MM.1S (cell line): ENCODE measurements around the gene PITPNM1.
"Not testable (repeated sequence)": the region's sequence is repeated elsewhere in the genome, so short reads cannot be mapped to it uniquely, and the experiment has no call there.

ENCODE experiments used
- DNase-seq: peaks from one replicate; pipeline ENCODE4 v3.0.0-alpha.2; 2015
- H2AFZ ChIP-seq: fragments of 300-600 bp; sonication (generic); 2 replicates; pipeline ENCODE4 v1.6.0; 2016; ENCODE audit warnings: antibody characterized with exemption, low read length
- H3F3A ChIP-seq: fragments of 300-600 bp; sonication (generic); 2 replicates; pipeline ENCODE4 v1.6.1; 2016; ENCODE audit warnings: mild to moderate bottlenecking, antibody characterized with exemption, low read length, moderate library complexity, mixed read lengths; ENCODE audit not compliant: insufficient read depth
- H3K27ac ChIP-seq: fragments of 300-600 bp; sonication (generic); 2 replicates; pipeline ENCODE4 v1.5.1; 2016; ENCODE audit warnings: mild to moderate bottlenecking, low read length
- H3K27me3 ChIP-seq: fragments of 300-600 bp; sonication (generic); replicated peaks from 2 replicates; pipeline ENCODE4 v1.6.0; 2016; ENCODE audit warnings: low read length; ENCODE audit not compliant: insufficient read depth
- H3K36me3 ChIP-seq: fragments of 300-600 bp; sonication (generic); replicated peaks from 2 replicates; pipeline ENCODE4 v1.6.1; 2016; ENCODE audit warnings: mild to moderate bottlenecking, low read length, mixed read lengths; ENCODE audit not compliant: insufficient read depth
- H3K4me1 ChIP-seq: fragments of 300-600 bp; sonication (generic); 2 replicates; pipeline ENCODE4 v1.6.1; 2016; ENCODE audit warnings: low read length, mixed read lengths
- H3K4me2 ChIP-seq: fragments of 300-600 bp; sonication (generic); 2 replicates; pipeline ENCODE4 v1.6.0; 2016; ENCODE audit warnings: low read depth, low read length
- H3K4me3 ChIP-seq: fragments of 300-600 bp; sonication (generic); 2 replicates; pipeline ENCODE4 v1.5.1; 2016; ENCODE audit warnings: low read length, mixed read lengths
- H3K79me2 ChIP-seq: fragments of 300-600 bp; sonication (generic); 2 replicates; pipeline ENCODE4 v1.6.1; 2016; ENCODE audit warnings: mixed run types, low read length, mixed read lengths
- H3K9ac ChIP-seq: fragments of 300-600 bp; sonication (generic); 2 replicates; pipeline ENCODE4 v1.6.1; 2016; ENCODE audit warnings: low read length, mixed read lengths
- H3K9me2 ChIP-seq: fragments of 300-600 bp; sonication (generic); replicated peaks from 2 replicates; pipeline ENCODE4 v1.6.1; 2016; ENCODE audit warnings: mild to moderate bottlenecking, low read length, mixed read lengths; ENCODE audit not compliant: insufficient read depth
- H3K9me3 ChIP-seq: fragments of 300-600 bp; sonication (generic); replicated peaks from 2 replicates; pipeline ENCODE4 v1.6.1; 2016; ENCODE audit warnings: mild to moderate bottlenecking, low read length, mixed read lengths; ENCODE audit not compliant: insufficient read depth
- H4K20me1 ChIP-seq: fragments of 300-600 bp; sonication (generic); 2 replicates; pipeline ENCODE4 v1.6.1; 2016; ENCODE audit warnings: mild to moderate bottlenecking, low read length, moderate library complexity, mixed read lengths; ENCODE audit not compliant: insufficient read depth
- EZH2 ChIP-seq: fragments of 300-600 bp; sonication (generic); optimal IDR thresholded peaks from 2 replicates; pipeline ENCODE3; 2017; ENCODE audit warnings: low read depth, mild to moderate bottlenecking, antibody characterized with exemption, low read length, mixed read lengths
- EZH2phosphoT487 ChIP-seq: fragments of 300-600 bp; sonication (generic); IDR thresholded peaks from 2 replicates; pipeline ENCODE4 v1.6.1; 2018; ENCODE audit warnings: antibody characterized with exemption, low read length
- TF ChIP-seq, protein P1 (sequence below): fragments of 300-600 bp; sonication (generic); IDR thresholded peaks from 2 replicates; pipeline ENCODE4 v1.5.1; 2016; ENCODE audit warnings: antibody characterized with exemption, low read length, mixed read lengths

The PITPNM1 gene

DNA sequence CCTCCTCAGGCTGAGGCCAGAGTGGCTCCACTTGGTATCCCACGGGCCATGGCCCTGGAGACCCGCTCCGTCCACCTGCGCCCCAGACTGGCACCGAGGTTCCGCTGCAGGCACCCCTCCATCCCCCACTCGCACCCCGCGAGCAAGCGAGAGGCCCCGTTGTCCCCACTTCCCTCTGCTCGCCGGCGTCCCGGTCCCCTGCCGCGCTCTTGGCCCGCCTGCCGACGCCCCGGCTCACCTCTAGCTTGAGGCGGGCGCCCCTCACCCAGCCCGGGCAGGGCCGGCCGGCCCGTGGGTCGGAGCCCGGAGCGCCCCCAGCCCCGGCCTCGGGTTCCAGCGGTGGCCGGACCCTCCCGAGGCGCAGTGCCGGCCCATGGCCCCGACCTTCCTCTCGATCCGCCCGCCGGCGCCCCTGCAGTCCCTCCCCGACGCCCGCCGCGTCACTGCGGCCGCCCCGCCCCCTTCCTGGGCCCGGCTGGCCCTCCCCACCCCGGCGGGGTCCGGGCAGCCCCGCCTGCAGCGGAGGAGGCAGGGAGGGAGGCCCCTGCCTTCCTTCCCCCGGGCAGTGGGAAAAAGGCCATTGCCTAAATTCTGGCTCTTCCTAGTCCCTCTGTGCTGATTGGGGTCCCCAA lies at the start of gene PITPNM1:
Gene PITPNM1 (minus strand): TSS at position 414 of the 632 bp plus-strand sequence. CDS start 1,183 bp downstream, outside the sequence.
- Histone ChIP-seq H3K9me3 (no peaks in the 10 kb centered on the region), H3K9me2 (no peaks in the 10 kb centered on the region), H3K4me3 (peak within 1 kb of the TSS; percentile 39), H3K4me1 (peaks cover 20% of the 10 kb centered on the region), H3K79me2 (peaks cover 13% of the 10 kb centered on the region), H2AFZ (no peak within 1 kb of the TSS), H3K27me3 (peaks cover 52% of the 10 kb centered on the region), H3K27ac (no peak within 1 kb of the TSS), H3K4me2 (peak within 1 kb of the TSS; percentile 97; the same call in 1 of the 2 replicates), H4K20me1 (no peaks in the 10 kb centered on the region), H3K36me3 (no peaks in the 10 kb centered on the region), H3K9ac (no peak within 1 kb of the TSS), H3F3A (peaks cover 14% of the 10 kb centered on the region)
- no peak for TF ChIP-seq EZH2phosphoT487
- TF ChIP-seq, protein P1, sequence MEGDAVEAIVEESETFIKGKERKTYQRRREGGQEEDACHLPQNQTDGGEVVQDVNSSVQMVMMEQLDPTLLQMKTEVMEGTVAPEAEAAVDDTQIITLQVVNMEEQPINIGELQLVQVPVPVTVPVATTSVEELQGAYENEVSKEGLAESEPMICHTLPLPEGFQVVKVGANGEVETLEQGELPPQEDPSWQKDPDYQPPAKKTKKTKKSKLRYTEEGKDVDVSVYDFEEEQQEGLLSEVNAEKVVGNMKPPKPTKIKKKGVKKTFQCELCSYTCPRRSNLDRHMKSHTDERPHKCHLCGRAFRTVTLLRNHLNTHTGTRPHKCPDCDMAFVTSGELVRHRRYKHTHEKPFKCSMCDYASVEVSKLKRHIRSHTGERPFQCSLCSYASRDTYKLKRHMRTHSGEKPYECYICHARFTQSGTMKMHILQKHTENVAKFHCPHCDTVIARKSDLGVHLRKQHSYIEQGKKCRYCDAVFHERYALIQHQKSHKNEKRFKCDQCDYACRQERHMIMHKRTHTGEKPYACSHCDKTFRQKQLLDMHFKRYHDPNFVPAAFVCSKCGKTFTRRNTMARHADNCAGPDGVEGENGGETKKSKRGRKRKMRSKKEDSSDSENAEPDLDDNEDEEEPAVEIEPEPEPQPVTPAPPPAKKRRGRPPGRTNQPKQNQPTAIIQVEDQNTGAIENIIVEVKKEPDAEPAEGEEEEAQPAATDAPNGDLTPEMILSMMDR = no peak
- TF ChIP-seq EZH2 = no peak
- no peak for DNase-seq

DNA sequence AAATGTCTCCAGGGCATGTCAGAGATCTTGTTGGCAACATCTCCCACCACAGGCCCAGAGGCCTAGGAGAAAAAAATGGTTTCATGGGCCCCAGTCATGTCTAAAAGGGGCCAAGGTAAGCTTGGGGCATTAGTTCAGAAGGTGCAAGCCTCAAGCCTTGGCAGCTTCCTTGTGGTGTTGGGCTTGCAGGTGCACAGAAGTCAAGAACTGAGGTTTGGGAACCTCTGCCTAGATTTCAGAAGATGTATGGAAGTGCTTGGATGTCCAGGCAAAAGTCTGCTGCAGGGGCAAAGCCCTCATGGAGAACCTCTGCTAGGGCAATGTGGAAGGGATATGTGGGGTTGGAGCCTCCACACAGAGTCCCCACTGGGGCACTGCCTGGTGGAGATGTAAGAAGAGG lies 46.5 kb upstream of the PITPNM1 start:
- not testable (repeated sequence) for H4K20me1 ChIP-seq, H3K27me3 ChIP-seq, H3K79me2 ChIP-seq, H2AFZ ChIP-seq, H3K36me3 ChIP-seq, H3K9ac ChIP-seq, DNase-seq, H3K27ac ChIP-seq, H3F3A ChIP-seq, H3K4me1 ChIP-seq, H3K9me3 ChIP-seq, H3K9me2 ChIP-seq, H3K4me2 ChIP-seq, H3K4me3 ChIP-seq

DNA sequence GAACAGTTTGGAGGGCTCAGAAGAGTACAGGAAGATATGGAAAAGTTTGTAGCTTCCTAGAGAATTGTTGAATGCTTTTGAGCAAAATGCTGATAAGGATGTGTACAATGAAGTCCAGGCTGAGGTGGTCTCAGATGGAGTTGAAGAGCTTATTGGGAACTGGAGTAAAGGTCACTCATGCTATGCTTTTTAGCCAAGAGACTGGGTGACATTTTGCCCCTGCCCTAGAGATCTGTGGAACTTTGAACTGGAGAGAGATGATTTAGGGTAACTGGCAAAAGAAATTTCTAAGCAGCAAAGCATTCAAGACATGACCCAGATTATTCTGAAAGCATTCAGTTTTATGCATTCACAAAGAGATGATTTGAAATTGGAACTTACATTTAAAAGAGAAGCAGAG lies 46.0 kb upstream of the PITPNM1 start:
- TF ChIP-seq EZH2 (no peak), EZH2phosphoT487 (no peak)
- TF ChIP-seq, protein P1 = no peak
- Histone ChIP-seq H2AFZ (no peak overlapping the region), H4K20me1 (no peaks in the 10 kb centered on the region), H3K4me1 (no peaks in the 10 kb centered on the region), H3K27me3 (0 out of 2 replicates have a peak, but pooled peaks cover 3% of the 10 kb centered on the region), H3K9me2 (no peaks in the 10 kb centered on the region), H3K9me3 (no peaks in the 10 kb centered on the region), H3K9ac (no peak overlapping the region), H3K79me2 (no peaks in the 10 kb centered on the region), H3K27ac (no peak overlapping the region), H3K4me2 (no peak overlapping the region), H3K4me3 (no peak overlapping the region), H3K36me3 (no peaks in the 10 kb centered on the region), H3F3A (no peaks in the 10 kb centered on the region)
- no peak for DNase-seq

DNA sequence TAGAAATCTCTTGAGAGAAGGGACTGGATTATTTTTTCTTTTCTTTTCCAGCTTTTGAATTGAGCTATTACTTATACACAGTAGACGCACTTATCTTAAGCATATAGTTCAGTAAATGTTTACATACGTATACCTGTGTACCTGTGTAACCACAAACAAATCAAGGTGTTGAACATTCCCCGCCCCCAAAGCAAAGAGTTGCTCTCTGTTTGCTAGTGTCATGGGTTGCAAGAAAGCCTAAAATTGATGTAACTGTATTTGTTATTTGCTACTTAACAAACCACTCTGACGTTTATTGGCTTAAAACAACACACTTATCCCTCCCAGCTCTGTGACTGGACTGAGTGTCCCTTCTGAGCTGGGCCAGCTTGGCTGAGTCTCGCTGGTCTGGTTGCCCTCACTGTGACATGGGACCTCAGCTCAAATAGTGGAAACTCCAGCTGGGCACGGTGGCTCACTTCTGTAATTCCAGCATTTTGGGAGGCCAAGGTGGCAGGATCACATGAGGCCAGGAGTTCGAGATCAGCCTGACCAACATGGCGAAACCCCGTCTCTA lies 43.5 kb upstream of the PITPNM1 start:
- H3K4me2 ChIP-seq = no peak overlapping the region
- TF ChIP-seq, protein P1 = no peak
- TF ChIP-seq EZH2phosphoT487 = no peak
- no peaks in the 10 kb centered on the region for H3K79me2 ChIP-seq
- H3F3A ChIP-seq = no peaks in the 10 kb centered on the region
- H3K36me3 ChIP-seq = no peaks in the 10 kb centered on the region
- H4K20me1 ChIP-seq = no peaks in the 10 kb centered on the region
- no peak overlapping the region for H3K4me3 ChIP-seq
- H3K9ac ChIP-seq = no peak overlapping the region
- DNase-seq = no peak
- 0 out of 2 replicates have a peak, but pooled peaks cover 3% of the 10 kb centered on the region for H3K27me3 ChIP-seq
- no peak overlapping the region for H3K27ac ChIP-seq
- no peak overlapping the region for H2AFZ ChIP-seq
- no peaks in the 10 kb centered on the region for H3K4me1 ChIP-seq
- no peaks in the 10 kb centered on the region for H3K9me2 ChIP-seq
- H3K9me3 ChIP-seq = no peaks in the 10 kb centered on the region

DNA sequence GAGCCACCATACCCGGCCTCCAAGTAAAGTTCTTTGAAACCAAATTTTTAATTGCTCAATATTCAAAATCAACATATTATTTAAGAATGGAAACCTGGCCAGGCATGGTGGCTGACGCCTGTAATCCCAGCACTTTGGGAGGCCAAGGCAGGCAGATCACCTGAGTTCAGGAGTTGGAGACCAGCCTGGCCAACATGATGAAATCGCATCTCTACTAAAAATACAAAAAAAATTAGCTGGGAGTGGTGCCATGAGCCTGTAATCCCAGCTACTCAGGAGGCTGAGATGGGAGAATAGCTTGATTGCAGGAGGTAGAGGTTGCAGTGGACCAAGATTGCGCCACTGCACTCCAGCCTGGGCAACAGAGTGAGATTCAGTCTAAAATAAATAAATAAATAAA lies 42.9 kb upstream of the PITPNM1 start:
- not testable (repeated sequence) for DNase-seq, H3K4me2 ChIP-seq, H3K9ac ChIP-seq, H3K79me2 ChIP-seq, H3K9me3 ChIP-seq, H3K27me3 ChIP-seq, H3K27ac ChIP-seq, H3K36me3 ChIP-seq, H3K4me1 ChIP-seq, H3F3A ChIP-seq, H2AFZ ChIP-seq, H4K20me1 ChIP-seq, H3K9me2 ChIP-seq, H3K4me3 ChIP-seq
